Stimulated activated naive B cell treated with anti-CD40 and anti-IgM and Interleukin-4, amounts not matched to agents 10 μg/mL and 1 μg/mL and 100 μg/mL, for 72 hours (primary cell): ENCODE data around the gene C18orf63.

ENCODE experiments used
- ATAC-seq, 2 donors: fragments of 150-1000 bp; cut with Tn5 transposase; replicated peaks; 2 replicates each; pipeline ENCODE4 v1.10.0; 2021; ENCODE audit warnings: moderate library complexity in 1 of 2
- DNase-seq: peaks from one replicate; pipeline ENCODE4 v3.0.0; 2021
- H3K27ac Mint-ChIP-seq: one replicate; pipeline ENCODE4 v1.8.0; 2022; ENCODE audit warnings: mild to moderate bottlenecking, mixed read lengths
- H3K27me3 Mint-ChIP-seq, 2 donors: one replicate each; pipeline ENCODE4 v1.8.0; 2022; ENCODE audit warnings: mixed read lengths in 2 of 2
- H3K36me3 Mint-ChIP-seq, 2 donors: one replicate each; pipeline ENCODE4 v1.8.0; 2022; ENCODE audit warnings: mixed read lengths in 2 of 2, mild to moderate bottlenecking in 1 of 2
- H3K4me1 Mint-ChIP-seq, 2 donors: one replicate each; pipeline ENCODE4 v1.8.0; 2022; ENCODE audit warnings: mixed read lengths in 2 of 2, mild to moderate bottlenecking in 1 of 2
- H3K4me3 Mint-ChIP-seq, 2 donors: one replicate each; pipeline ENCODE4 v1.8.0; 2022; ENCODE audit warnings: mild to moderate bottlenecking in 2 of 2, mixed read lengths in 2 of 2, moderate library complexity in 1 of 2
- H3K9me3 Mint-ChIP-seq, 2 donors: one replicate each; pipeline ENCODE4 v1.8.0; 2022; ENCODE audit warnings: mixed read lengths in 2 of 2, mild to moderate bottlenecking in 1 of 2

C18orf63 gene

GRCh38 chr18:74315464-74316256, at the start of gene C18orf63:
TSS of gene C18orf63 (plus strand) at chr18:74315839. CDS start at chr18:74317866, 2,027 bp downstream.
- no peak within 1 kb of the TSS for H3K27ac Mint-ChIP-seq
- no peak for ATAC-seq
- H3K27me3 Mint-ChIP-seq, result peaks cover 0 to 6% of the 10 kb centered on the region in 2 donors
- H3K36me3 Mint-ChIP-seq, result peaks cover 0 to 2% of the 10 kb centered on the region in 2 donors
- no peak within 1 kb of the TSS for H3K4me3 Mint-ChIP-seq
- peaks cover 5% of the 10 kb centered on the region in 2 donors for H3K9me3 Mint-ChIP-seq
- no peaks in the 10 kb centered on the region for H3K4me1 Mint-ChIP-seq
- DNase-seq, result no peak

GRCh38 chr18:74266161-74266560, 49.5 kb upstream of the C18orf63 start:
- no peaks in the 10 kb centered on the region for H3K27me3 Mint-ChIP-seq
- peaks cover 24 to 32% of the 10 kb centered on the region in 2 donors for H3K36me3 Mint-ChIP-seq
- ATAC-seq (no peak), DNase-seq (no peak)
- H3K4me3 Mint-ChIP-seq, result no peak overlapping the region
- peaks cover 18 to 22% of the 10 kb centered on the region in 2 donors for H3K4me1 Mint-ChIP-seq
- no peaks in the 10 kb centered on the region for H3K9me3 Mint-ChIP-seq
- no peak overlapping the region for H3K27ac Mint-ChIP-seq

- peak overlapping the region; percentile 27 for H3K27ac Mint-ChIP-seq
- no peak for ATAC-seq
These were observed 47.5 kb upstream of the C18orf63 start for GRCh38 chr18:74268175-74268574.

GRCh38 chr18:74268933-74269620, 46.6 kb upstream of the C18orf63 start:
- Mint-ChIP-seq H3K27me3 (no peaks in the 10 kb centered on the region), H3K9me3 (no peaks in the 10 kb centered on the region), H3K4me1 (peaks cover 16 to 22% of the 10 kb centered on the region in 2 donors), H3K27ac (no peak overlapping the region), H3K4me3 (no peak overlapping the region), H3K36me3 (peaks cover 15 to 31% of the 10 kb centered on the region in 2 donors)
- no peak for DNase-seq
- no peak for ATAC-seq

More at GRCh38 chr18:74268175-74268574, 47.5 kb upstream of the C18orf63 start:
- Mint-ChIP-seq H3K27me3 (no peaks in the 10 kb centered on the region), H3K9me3 (no peaks in the 10 kb centered on the region), H3K4me3 (no peak overlapping the region), H3K4me1 (peaks cover 18 to 22% of the 10 kb centered on the region in 2 donors), H3K36me3 (peaks cover 17 to 26% of the 10 kb centered on the region in 2 donors)
- DNase-seq, result no peak

- Mint-ChIP-seq H3K36me3 (peaks cover 14 to 35% of the 10 kb centered on the region in 2 donors), H3K4me3 (no peak overlapping the region), H3K9me3 (no peaks in the 10 kb centered on the region), H3K27ac (no peak overlapping the region), H3K27me3 (no peaks in the 10 kb centered on the region), H3K4me1 (peaks cover 9 to 14% of the 10 kb centered on the region in 2 donors)
- ATAC-seq (no peak), DNase-seq (no peak)
These were observed 44.0 kb upstream of the C18orf63 start for GRCh38 chr18:74271635-74272034.

GRCh38 chr18:74273394-74273793, 42.2 kb upstream of the C18orf63 start:
- Mint-ChIP-seq H3K27me3 (no peaks in the 10 kb centered on the region), H3K27ac (no peak overlapping the region), H3K4me1 (peaks cover 15 to 17% of the 10 kb centered on the region in 2 donors), H3K4me3 (no peak overlapping the region), H3K36me3 (peaks cover 8 to 33% of the 10 kb centered on the region in 2 donors), H3K9me3 (no peaks in the 10 kb centered on the region)
- no peak for ATAC-seq
- no peak for DNase-seq

- Mint-ChIP-seq H3K4me1 (peaks cover 7 to 10% of the 10 kb centered on the region in 2 donors), H3K4me3 (no peak overlapping the region)
These were observed 40.9 kb upstream of the C18orf63 start for GRCh38 chr18:74274700-74275099.

GRCh38 chr18:74275736-74276135, 39.9 kb upstream of the C18orf63 start:
- DNase-seq, result no peak
- Mint-ChIP-seq H3K27me3 (no peaks in the 10 kb centered on the region), H3K4me3 (no peak overlapping the region), H3K27ac (no peak overlapping the region), H3K4me1 (peaks cover 8 to 11% of the 10 kb centered on the region in 2 donors), H3K9me3 (no peaks in the 10 kb centered on the region), H3K36me3 (peaks cover 7 to 29% of the 10 kb centered on the region in 2 donors)
- ATAC-seq, result no peak

More at GRCh38 chr18:74274700-74275099, 40.9 kb upstream of the C18orf63 start:
- H3K36me3 Mint-ChIP-seq, result peaks cover 5 to 26% of the 10 kb centered on the region in 2 donors
- no peaks in the 10 kb centered on the region for H3K27me3 Mint-ChIP-seq
- ATAC-seq (no peak), DNase-seq (no peak)
- H3K9me3 Mint-ChIP-seq, result no peaks in the 10 kb centered on the region
- no peak overlapping the region for H3K27ac Mint-ChIP-seq

- Mint-ChIP-seq H3K9me3 (no peaks in the 10 kb centered on the region), H3K4me3 (no peak overlapping the region), H3K4me1 (peaks cover 17% of the 10 kb centered on the region in 2 donors), H3K27me3 (no peaks in the 10 kb centered on the region), H3K36me3 (peaks cover 16 to 38% of the 10 kb centered on the region in 2 donors), H3K27ac (no peak overlapping the region)
- no peak for DNase-seq
- no peak for ATAC-seq
These were observed 39.0 kb upstream of the C18orf63 start for GRCh38 chr18:74276609-74277008.

GRCh38 chr18:74277296-74277695, 38.3 kb upstream of the C18orf63 start:
- Mint-ChIP-seq H3K4me3 (no peak overlapping the region), H3K4me1 (peaks cover 24% of the 10 kb centered on the region in 2 donors), H3K27ac (no peak overlapping the region), H3K36me3 (peaks cover 20 to 43% of the 10 kb centered on the region in 2 donors), H3K9me3 (no peaks in the 10 kb centered on the region), H3K27me3 (no peaks in the 10 kb centered on the region)
- DNase-seq (no peak), ATAC-seq (no peak)

GRCh38 chr18:74278058-74278457, 37.6 kb upstream of the C18orf63 start:
- no peak overlapping the region for H3K27ac Mint-ChIP-seq
- peaks cover 31 to 32% of the 10 kb centered on the region in 2 donors for H3K4me1 Mint-ChIP-seq
- ATAC-seq (no peak), DNase-seq (no peak)
- no peak overlapping the region for H3K4me3 Mint-ChIP-seq
- no peaks in the 10 kb centered on the region for H3K27me3 Mint-ChIP-seq
- peaks cover 23 to 43% of the 10 kb centered on the region in 2 donors for H3K36me3 Mint-ChIP-seq
- no peaks in the 10 kb centered on the region for H3K9me3 Mint-ChIP-seq

- Mint-ChIP-seq H3K27ac (no peak overlapping the region), H3K27me3 (no peaks in the 10 kb centered on the region), H3K9me3 (no peaks in the 10 kb centered on the region), H3K36me3 (peaks cover 23 to 39% of the 10 kb centered on the region in 2 donors), H3K4me3 (no peak overlapping the region), H3K4me1 (peaks cover 35% of the 10 kb centered on the region in 2 donors)
- ATAC-seq (no peak), DNase-seq (no peak)
These were observed 36.7 kb upstream of the C18orf63 start for GRCh38 chr18:74278983-74279382.

- Mint-ChIP-seq H3K27ac (peak overlapping the region; percentile 26), H3K9me3 (no peaks in the 10 kb centered on the region), H3K4me3 (no peak overlapping the region), H3K4me1 (peaks cover 35% of the 10 kb centered on the region in 2 donors), H3K27me3 (no peaks in the 10 kb centered on the region), H3K36me3 (peaks cover 22 to 29% of the 10 kb centered on the region in 2 donors)
- DNase-seq (no peak), ATAC-seq (no peak)
These were observed 34.3 kb upstream of the C18orf63 start for GRCh38 chr18:74281011-74281979.
